ENCODE measurements around the gene MRPL9. TPM values are rescaled to one million over a fixed set of nuclear protein-coding genes. Genes with fewer than 3 reads are reported as not detected.

MRPL9 gene
- total and polyA plus RNA-seq, 12 donors = 39.9 to 57.7 (median 48.1) TPM

DNA sequence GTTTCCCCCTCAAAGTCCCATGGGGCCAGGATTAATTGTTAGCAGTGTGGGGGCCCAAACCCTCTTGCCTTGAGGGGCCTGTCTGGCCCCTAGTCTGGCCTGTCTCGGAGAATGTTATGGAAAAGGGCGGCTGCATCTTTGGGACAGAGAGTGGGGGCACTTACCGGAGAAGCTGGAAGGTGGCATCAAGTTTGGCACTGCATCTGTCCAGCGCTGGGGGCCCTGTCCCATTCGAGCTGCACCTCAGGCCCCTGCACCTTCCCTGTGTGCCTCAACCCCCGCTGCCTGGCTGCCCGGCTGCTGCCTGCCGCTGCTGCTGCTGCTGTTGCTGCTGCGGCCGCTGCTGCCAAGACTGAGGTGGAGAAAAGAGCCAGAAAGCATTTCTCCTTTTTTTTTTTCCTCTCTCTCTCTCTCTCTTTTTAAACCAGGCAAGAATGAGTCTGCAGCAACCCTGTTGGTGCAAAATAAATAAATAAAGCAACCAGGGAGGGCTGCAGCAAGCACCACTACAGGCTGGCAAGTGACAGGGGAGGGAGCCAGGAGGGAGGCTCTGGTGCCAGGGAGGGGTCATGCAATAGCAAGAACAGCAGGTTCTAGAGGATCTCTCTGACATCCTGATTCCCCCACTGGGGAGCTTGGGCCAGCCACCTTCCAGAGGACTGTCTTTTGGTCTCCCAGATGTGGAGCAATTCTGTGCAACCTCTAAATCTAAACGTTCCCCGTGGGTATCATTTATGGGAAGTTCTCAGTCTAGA lies 41.9 kb upstream of the MRPL9 start, which contains the start of gene LINGO4:
LINGO4 (minus strand) TSS at position 354 of the 755 bp plus-strand sequence. CDS start 2,715 bp downstream, outside the sequence.
- no peak for ATAC-seq
- Histone ChIP-seq H3K36me3 (no peaks in the 10 kb centered on the region), H3K4me3 (no peak within 1 kb of the TSS), H3K4me1 (no peaks in the 10 kb centered on the region), H3K27me3 (peaks cover 0 to 16% (median 5%) of the 10 kb centered on the region in 7 donors), H3K9me3 (no peaks in the 10 kb centered on the region), H3K27ac (no peak within 1 kb of the TSS)
- WGBS, 2 donors = 62% methylated on average over 12 of the region's 12 CpGs
- intact Hi-C loops (cut with DNase I) = loop anchor here in 1 of 10 donors (10.0 kb wide), 1 partner anchor 50 kb away; no protein-coding TSS in a partner anchor
- TF ChIP-seq, protein P1, sequence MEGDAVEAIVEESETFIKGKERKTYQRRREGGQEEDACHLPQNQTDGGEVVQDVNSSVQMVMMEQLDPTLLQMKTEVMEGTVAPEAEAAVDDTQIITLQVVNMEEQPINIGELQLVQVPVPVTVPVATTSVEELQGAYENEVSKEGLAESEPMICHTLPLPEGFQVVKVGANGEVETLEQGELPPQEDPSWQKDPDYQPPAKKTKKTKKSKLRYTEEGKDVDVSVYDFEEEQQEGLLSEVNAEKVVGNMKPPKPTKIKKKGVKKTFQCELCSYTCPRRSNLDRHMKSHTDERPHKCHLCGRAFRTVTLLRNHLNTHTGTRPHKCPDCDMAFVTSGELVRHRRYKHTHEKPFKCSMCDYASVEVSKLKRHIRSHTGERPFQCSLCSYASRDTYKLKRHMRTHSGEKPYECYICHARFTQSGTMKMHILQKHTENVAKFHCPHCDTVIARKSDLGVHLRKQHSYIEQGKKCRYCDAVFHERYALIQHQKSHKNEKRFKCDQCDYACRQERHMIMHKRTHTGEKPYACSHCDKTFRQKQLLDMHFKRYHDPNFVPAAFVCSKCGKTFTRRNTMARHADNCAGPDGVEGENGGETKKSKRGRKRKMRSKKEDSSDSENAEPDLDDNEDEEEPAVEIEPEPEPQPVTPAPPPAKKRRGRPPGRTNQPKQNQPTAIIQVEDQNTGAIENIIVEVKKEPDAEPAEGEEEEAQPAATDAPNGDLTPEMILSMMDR (IDR thresholded peaks at IDR 0.05) = no peak
- no peak for DNase-seq

DNA sequence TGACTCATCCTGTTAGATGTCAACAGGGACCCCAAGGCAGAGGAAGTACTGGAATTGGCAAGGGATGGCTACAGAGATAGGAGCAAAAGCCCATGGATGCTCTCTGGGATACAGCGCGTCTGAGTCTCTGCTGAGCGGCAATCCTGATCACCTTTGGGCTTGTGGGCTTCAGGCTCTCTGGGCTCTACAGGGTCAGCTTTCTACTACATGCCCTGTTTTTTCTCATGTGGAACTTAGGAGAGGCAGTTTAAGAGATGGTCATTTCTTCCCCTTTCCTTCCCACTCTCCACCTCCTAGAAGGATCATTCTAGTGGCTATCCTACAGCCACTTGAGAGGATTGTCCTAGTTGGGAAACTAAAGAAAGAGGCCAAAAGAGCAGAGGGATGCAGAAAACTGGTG lies 40.6 kb upstream of the MRPL9 start:
- ATAC-seq = no peak
- intact Hi-C loops (cut with DNase I) = loop anchor here in 1 of 10 donors (10.0 kb wide), 1 partner anchor 49 kb away; no protein-coding TSS in a partner anchor
- Histone ChIP-seq H3K27ac (no peak overlapping the region), H3K36me3 (no peaks in the 10 kb centered on the region), H3K27me3 (peaks cover 0 to 28% (median 7%) of the 10 kb centered on the region in 7 donors), H3K4me3 (no peak overlapping the region), H3K9me3 (no peaks in the 10 kb centered on the region), H3K4me1 (no peaks in the 10 kb centered on the region)
- 92 to 94% methylated on average over 3 of the region's 3 CpGs for WGBS, 2 donors
- no peak for DNase-seq
- TF ChIP-seq, protein P1 (IDR thresholded peaks at IDR 0.05) = no peak

- no peak overlapping the region for H3K27ac ChIP-seq
- intact Hi-C loops (cut with DNase I) = loop anchor here in 1 of 10 donors (10.0 kb wide), 1 partner anchor 48 kb away; no protein-coding TSS in a partner anchor
Observed at GRCh38 chr1:151803164-151803563, 39.9 kb upstream of the MRPL9 start.

GRCh38 chr1:151802372-151802771 lies 39.1 kb upstream of the MRPL9 start:
- TF ChIP-seq, protein P1 (IDR thresholded peaks at IDR 0.05) = no peak
- WGBS, 2 donors = 92 to 95% methylated on average over 5 of the region's 5 CpGs
- Histone ChIP-seq H3K27ac (no peak overlapping the region), H3K4me3 (no peak overlapping the region), H3K4me1 (no peaks in the 10 kb centered on the region), H3K27me3 (peaks cover 0 to 33% (median 7%) of the 10 kb centered on the region in 7 donors), H3K9me3 (no peaks in the 10 kb centered on the region), H3K36me3 (no peaks in the 10 kb centered on the region)
- ATAC-seq = no peak
- DNase-seq = no peak
- intact Hi-C loops (cut with DNase I) = loop anchor here in 1 of 10 donors (10.0 kb wide), 1 partner anchor 48 kb away; no protein-coding TSS in a partner anchor

More at GRCh38 chr1:151803164-151803563, 39.9 kb upstream of the MRPL9 start:
- no peak overlapping the region for H3K4me3 ChIP-seq
- TF ChIP-seq, protein P1 (IDR thresholded peaks at IDR 0.05) = no peak
- H3K27me3 ChIP-seq = peaks cover 0 to 33% (median 7%) of the 10 kb centered on the region in 7 donors
- DNase-seq (no peak), ATAC-seq (no peak)
- no peaks in the 10 kb centered on the region for H3K4me1 ChIP-seq
- no peaks in the 10 kb centered on the region for H3K9me3 ChIP-seq
- no peaks in the 10 kb centered on the region for H3K36me3 ChIP-seq
